GM18499 (cell line): ENCODE results near the gene TLR9.

ENCODE experiments used
- ATAC-seq: cut with Tn5 transposase; IDR thresholded peaks from one replicate; pipeline ENCODE4 v1.9.1; 2021; ENCODE audit warnings: moderate number of reproducible peaks; ENCODE audit not compliant: insufficient read depth, unreplicated experiment

TLR9 gene

DNA sequence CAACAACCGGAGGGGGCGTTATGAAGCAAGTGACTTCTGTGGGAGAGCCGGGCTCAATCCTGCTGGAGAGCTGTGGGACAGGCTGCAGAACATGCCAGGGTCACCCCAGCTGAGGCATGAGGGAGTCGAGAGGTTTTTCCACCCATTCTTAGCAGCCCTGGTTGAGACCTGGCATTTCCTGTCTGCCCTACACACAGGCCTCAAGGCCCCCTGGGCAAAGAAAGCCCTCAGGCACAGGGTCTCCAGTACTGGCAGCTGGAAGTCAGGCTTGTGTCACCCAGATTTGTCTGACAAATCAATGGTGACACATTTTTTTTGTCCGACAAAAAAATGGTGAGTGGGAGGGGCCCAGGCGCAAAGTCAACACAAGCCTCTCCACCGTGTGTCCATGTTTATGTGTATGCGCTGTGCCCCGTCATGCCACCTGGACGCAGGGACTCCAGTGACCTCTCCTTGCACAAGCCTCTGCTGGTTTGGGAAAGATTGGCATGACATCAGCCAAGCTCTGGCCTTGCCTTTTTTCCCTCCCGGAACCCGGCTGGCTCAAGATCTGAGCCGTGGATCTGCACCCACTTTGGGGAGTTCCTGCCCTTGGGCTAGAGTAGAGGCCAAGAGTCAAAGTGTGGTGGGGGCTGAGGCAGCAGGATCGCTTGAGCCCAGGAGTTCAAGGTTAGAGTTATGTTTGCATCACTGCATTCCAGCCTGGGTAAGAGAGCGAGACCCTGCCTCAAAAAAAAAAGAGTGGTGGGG, 48.3 kb downstream of the TLR9 start:
- no peak for ATAC-seq

GRCh38 chr3:52176180-52176752, 49.2 kb downstream of the TLR9 start:
- ATAC-seq = no peak

GRCh38 chr3:52175416-52176179, 49.8 kb downstream of the TLR9 start:
- no peak for ATAC-seq

DNA sequence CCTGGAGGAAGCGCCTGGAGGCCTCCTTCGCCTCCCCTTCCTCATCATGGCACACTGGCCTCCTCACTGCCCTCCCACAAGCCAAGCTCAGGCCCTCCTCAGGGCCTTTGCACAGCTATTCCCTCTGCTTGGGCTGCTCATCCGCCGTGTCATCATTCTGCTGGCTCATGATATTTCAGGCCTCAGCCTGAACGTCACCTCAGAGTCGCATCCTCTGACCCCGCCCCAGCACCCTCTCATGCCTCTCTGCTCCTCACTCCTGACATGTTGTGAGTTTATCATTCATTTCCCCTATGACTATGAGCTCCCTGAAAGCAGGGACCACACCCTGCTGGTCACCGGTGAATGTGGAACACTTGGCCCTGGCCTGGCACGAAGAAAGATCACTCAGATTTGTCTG, 50.5 kb downstream of the TLR9 start:
- ATAC-seq = no peak

DNA sequence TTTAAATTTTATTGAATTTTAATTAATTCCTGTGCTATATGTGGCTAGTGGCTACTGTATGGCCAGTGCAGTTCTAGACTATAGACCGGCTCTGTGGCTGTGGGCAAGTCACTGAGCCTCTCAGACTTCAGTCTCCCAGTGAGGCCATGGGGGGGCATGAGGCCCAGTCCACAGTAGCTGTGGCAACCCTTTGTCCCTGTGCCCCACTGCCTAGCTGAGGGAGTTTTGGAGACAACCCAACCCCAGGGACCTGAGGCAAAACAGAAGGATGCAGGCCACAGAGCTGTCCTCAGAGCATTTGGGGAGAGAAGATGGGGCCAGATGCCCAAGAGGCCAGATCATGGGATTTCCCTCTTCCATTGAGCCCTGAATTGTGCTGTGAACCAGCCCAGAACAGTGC, 52.3 kb downstream of the TLR9 start:
- no peak for ATAC-seq

DNA sequence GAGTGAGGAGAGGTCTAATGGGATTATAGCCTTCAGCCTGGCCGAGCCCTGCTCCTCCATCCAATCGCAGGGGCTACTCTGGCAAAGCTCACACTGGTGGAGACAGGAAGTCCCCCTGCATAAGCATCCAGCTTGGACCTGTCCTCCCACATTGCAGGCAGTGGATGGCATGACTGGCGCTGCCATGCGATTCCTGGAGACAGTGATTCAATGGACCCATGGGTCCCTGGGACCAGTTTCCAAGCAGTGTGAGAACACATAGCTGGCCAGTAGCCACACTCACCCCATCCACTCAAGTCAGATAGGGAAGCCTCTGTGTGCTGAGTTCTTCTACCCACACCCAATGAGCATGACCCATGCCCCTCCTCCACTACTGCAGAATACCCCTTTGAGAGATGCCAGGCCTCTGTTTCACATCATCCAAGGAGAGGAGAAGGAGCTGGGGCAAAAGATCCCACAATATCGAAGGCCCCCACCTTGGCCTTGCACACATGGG, 53.1 kb downstream of the TLR9 start:
- ATAC-seq = no peak

DNA sequence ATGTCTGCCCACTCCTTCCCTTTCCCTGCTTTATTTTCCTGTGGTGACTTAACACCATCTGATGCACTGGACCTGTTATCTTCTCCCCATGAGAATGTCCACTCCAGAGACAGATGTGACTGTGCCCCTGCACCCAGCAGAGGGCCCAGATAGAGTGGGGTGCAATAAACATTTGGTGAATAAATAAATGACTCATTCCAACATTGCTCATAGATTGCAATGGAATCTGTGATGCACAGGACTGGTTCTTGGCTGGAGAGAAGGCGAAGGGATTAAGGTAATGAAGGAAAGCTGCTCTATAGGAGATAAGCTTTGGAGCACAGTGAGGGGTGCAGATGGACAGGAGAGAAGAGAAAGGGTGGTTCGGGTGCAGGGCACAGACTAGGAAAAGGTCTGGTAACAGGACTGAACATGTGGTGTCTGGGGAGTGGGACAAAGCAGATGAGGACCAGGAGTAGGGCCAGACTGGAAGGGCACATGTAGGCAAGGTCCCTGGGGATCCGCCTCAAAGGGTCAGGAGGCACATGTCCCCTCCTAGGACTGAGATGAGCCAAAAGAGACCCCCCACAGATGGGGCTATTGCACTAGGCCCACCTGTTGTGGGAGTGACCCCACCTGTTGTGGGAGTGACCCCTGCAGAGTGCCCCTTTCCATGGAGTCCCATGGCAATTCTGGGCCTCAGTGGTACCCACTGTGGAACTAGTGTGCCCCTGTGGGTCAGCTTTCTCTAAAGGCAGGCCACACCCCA, 53.8 kb downstream of the TLR9 start:
- ATAC-seq = no peak
